ENCODE data around the gene KRT26.
A peak's percentile ranks its signal among the peaks of the same experiment; 100 is the strongest.
"Not testable (repeated sequence)": the region's sequence is repeated elsewhere in the genome, so short reads cannot be mapped to it uniquely, and the experiment has no call there.

Gene KRT26

GRCh38 chr17:40793832-40794231, 21.8 kb upstream of the KRT26 start:
- no peak for DNase-seq

GRCh38 chr17:40791787-40792436, 19.9 kb upstream of the KRT26 start:
- DNase-seq: no peak

DNA sequence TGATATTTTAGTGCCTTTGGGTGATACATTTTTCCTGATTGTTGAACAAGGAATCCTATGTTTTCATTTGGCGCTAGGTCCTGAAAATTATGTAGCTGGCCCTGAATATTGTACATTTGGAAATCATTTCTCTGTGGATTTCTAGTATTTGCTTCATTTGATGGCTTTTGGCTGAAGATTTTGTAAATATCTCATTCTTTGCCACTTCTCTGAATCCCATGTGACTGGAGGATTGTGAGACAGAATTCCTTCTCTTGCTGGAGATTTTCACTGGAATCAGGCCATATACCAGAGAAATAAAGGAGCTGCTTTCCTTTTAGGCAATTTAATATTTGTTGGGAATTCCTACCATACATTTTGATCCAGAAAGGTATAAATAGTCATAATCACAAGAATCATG, 19.1 kb upstream of the KRT26 start:
- DNase-seq: no peak

GRCh38 chr17:40782450-40782849, 10.4 kb upstream of the KRT26 start, which contains the start of gene KRT27:
Gene KRT27, minus strand, starts transcription at chr17:40782550. Its CDS starts 57 bp downstream, at chr17:40782493.
- DNase-seq: no peak

DNA sequence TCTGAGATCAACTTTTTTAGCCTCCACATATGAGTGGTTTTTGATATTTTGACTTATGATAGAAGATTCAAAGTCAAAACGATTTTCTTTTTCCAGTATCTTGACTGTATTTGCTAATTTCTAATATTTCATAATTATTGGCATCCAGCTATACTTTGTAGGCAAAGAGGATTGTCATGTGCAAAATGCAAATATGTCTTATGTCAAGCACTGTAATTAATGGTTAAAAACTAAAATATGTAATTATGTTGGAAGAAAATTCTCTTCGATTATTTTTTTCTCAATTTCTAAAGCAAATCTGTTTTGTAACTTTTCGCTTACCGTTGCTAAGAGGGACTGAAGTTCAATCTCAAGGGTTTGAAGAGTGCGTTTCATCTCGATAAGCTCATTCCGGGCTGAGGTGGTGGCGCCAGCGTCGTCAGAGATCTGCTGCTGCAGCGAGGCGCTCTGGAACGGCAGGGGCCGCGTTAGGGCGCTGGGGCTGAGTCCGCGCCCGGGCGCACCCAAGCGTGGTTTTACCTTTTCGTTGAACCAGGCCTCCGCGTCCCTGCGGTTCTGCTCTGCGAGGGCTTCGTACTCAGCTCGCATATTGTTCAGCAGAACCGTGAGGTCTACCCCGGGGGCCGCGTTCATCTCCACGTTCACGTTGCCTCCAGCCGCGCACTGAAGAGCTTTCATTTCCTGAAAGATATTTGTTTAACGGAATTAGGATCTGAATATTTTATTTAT, 7.3 kb upstream of the KRT26 start:
- DNase-seq: peak; percentile 3

DNA sequence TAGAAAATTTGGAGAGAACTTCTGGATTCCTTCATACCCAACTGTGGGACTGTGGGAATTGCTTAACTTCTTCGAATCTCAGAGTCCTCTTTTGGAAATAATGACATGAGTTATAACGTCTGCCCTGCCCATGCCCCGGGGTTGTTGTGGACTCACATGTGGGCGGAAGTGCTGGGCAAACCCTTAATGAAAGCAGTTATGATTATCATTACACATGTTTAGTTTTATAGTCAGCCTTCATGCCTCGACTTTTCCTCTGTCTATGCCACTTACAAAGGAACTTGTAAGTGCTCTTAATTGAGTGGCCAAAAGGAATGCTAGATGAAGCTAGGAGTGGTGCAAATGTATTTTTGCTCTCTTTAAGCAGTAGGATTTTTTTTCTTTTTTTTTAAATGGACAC, 6.5 kb upstream of the KRT26 start:
- DNase-seq: no peak

- DNase-seq: no peak
These were observed 6.0 kb upstream of the KRT26 start for GRCh38 chr17:40777971-40778370.

- no peak for DNase-seq
These were observed 5.5 kb upstream of the KRT26 start for GRCh38 chr17:40777459-40777858.

DNA sequence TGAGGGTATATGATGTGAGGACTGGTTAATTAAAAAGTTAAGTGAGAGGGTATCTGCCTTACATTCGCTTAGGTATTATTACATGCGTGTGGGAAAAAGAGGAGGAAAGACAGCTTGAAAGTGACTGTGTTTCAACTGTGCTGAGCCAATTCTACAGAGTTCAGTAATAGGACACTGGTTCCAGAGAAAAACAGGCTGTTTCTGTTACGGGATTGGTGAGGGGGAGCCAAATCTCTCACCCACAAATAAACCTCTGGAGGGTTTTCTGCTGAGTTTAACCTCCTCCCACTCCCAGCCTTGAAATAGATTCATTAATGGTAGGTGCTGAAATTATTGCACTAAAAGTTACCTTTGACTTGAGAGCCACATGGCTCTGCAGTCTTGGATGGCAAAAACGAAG, 3.9 kb upstream of the KRT26 start:
- no peak for DNase-seq

DNA sequence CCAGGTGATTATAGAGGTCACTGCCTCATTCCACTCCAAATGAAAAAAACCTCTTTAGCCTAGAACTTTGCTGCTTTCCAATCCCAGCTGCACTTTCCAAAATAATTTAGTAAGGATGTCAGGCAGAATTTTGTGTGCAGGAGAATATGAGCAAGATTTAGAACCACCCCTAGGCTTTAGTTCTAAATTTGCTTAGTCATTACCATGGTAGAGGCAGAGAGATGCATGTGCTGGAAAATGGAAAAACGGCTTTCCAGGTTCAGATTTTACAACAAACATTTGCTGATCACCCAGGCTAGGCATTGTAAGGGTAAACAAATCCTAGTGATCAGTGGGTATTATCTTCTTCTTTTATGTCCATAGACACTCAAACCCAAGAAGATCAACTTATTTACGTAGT, 6.3 kb downstream of the KRT26 start:
- no peak for DNase-seq

GRCh38 chr17:40763752-40764151, 8.2 kb downstream of the KRT26 start:
- DNase-seq: no peak

DNA sequence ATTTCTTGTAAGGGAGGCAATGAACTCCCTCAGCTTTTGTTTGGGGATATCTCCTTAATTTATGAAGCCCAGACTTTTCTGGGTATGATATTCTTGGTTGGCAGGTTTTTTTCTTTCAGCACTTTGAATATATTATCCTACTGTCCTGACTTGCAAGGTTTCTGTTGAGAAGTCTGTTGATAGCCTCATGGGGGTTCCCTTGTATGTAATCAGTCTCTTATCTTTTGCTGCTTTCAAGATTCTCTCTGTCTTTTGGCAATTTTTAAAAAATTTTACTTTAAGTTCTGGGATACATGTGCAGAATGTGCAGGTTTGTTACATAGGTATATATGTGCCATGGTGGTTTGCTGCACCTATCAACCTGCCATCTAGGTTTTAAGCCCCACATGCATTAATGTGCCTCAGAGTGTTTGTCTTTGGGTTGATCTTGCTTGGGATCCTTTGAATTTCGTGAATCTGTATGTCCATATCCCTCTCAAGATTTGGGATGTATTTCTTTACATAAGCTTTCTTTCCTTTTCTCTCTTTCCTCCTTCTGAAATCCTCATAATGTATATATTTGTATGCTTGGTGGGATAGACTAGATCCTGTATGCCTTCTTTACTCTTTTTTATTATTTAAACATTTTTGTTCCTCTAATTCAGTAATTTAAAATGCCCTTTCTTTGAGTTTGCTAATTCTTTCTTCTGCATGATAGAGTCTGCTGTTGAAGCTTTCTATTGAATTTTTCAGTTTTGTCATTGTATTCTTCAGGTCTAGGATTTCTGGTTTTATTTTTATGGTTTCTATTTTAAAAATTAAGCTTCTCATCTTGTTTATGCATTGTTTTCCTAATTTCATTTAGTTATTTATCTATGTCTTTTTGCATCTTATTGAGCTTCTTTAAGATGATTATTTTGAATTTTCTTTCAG, 11.6 kb downstream of the KRT26 start:
- no peak for DNase-seq

DNA sequence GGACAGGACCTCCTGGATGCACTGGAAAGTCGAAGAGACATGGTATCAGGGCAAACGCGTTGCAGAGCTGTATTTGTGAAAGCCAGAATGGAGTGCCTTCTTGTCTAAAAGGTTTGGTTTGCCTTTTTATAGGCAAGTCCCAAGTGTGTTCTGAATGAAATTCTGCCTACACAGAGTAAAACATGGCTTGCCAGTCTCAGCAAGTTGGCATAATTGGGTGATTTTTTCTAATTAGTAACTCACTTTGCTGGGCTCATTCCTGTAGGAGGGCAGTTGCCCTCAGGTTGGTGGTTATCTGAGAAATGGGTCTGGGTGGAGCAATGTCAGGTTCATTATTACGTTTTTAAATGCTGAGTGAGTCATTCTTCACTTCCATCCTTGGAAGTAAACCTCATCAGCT, 16.8 kb downstream of the KRT26 start, which contains the start of gene KRT25:
Gene KRT25, minus strand, starts transcription at position 101 of the 400 bp plus-strand sequence. Its CDS starts 60 bp downstream, at position 41.
- no peak for DNase-seq

DNA sequence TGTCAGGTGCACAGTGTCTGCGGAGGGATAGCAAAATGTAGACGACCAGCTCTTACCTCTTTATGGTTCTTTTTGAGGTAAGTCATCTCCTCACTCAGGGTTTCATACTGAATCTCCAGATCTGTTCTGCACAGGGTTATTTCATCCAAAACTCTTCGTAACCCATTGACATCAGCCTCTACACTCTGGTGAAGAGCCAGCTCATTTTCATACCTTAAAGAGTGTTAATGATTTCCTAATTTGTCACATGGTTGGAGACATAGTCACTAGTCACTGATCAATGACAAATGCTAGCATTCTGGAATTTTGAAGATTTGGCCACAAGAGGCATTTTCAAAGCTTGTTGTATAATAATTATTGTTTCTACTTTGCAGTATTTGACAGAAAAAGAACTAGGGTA, 18.2 kb downstream of the KRT26 start:
- DNase-seq: no peak

DNA sequence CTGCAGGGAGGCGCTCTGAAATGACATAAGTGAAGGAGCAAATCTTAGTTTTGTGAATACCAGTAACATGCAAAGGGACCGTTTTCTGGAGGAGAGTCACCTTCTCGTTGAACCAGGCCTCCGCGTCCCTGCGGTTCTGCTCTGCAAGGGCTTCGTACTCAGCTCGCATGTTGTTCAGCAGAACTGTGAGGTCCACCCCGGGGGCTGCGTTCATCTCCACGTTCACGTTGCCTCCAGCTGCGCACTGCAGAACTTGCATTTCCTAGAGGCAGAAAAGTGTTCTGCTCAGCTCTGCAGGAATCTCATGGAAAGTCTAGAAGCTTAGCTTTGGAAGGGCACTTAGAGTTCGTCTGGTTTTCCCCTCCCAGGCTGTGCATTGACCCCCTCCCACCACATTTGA, 20.9 kb downstream of the KRT26 start:
- DNase-seq: no peak

GRCh38 chr17:40750391-40750790, 21.6 kb downstream of the KRT26 start:
- no peak for DNase-seq

- DNase-seq: not testable (repeated sequence)
These were observed 23.3 kb downstream of the KRT26 start for GRCh38 chr17:40748666-40749065.

GRCh38 chr17:40738553-40738952, 33.4 kb downstream of the KRT26 start:
- DNase-seq: no peak

- no peak for DNase-seq
These were observed 37.0 kb downstream of the KRT26 start for GRCh38 chr17:40735016-40735415.

- no peak for DNase-seq
These were observed 38.0 kb downstream of the KRT26 start for GRCh38 chr17:40734018-40734417.

DNA sequence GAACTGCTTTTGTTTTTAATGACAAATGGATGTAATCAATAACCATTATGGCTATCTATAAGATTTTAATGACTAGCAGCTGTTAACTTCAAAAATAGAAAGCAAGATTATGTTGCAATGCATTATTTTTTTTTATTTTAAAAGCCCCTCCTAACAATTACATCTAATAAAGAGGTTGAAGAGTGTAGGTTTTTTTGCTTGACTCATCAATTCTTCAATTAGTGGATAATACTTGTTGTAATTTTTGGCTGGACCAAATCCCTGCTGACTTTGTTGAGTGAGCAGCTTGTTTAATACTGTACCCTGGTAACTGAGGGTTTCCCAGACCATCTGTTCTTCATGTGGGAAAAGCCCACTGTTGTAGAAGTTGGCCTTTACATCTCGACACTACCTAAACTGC, 41.0 kb downstream of the KRT26 start:
- DNase-seq: no peak

- DNase-seq: no peak
These were observed 44.4 kb downstream of the KRT26 start for GRCh38 chr17:40727447-40728231.

DNA sequence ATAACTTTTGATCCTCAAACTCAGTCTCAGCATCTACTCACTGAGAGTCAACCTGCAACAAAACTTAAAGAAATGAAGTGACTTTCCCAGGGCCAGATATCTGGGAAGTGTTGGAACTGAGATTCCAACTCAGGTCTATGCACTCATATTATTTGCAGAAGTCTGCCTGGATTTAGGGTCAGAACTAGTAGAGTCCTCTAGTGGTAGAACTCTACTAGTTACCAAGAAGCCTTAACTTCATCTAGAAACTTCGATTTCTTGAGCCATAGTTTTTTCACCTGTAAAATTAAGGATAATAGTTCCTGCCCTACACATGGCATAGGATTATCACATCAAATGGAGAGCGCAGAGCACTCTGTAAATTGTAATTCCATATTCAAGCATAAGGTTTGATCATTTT, 45.1 kb downstream of the KRT26 start:
- DNase-seq: no peak

Measured in effector CD4-positive, alpha-beta T cell (primary cell).